ENCODE measurements around the gene TTLL8. TPM values are rescaled to one million over a fixed set of nuclear protein-coding genes. Genes with fewer than 3 reads are reported as not detected.
A peak's percentile ranks its signal among the peaks of the same experiment; 100 is the strongest.

Gene TTLL8
- total RNA-seq, 1 donor = 0.27 TPM

GRCh38 chr22:50062509-50063135 is 4.5 kb upstream of the TTLL8 start:
- DNase-seq (ENCODE audit: low read depth in 2 of 3, low spot score in 2 of 3) = no peak

- peak in 2 of 3 donors; percentile 37 to 80 for DNase-seq (ENCODE audit: low read depth in 2 of 3, low spot score in 2 of 3)
Observed at GRCh38 chr22:50061824-50062355, 3.8 kb upstream of the TTLL8 start.

GRCh38 chr22:50061141-50061823 is 3.2 kb upstream of the TTLL8 start:
- no peak for DNase-seq (ENCODE audit: low read depth in 2 of 3, low spot score in 2 of 3)

GRCh38 chr22:50060441-50061140 is 2.5 kb upstream of the TTLL8 start:
- DNase-seq (ENCODE audit: low read depth in 2 of 3, low spot score in 2 of 3) = no peak

GRCh38 chr22:50059881-50060262 is 1.8 kb upstream of the TTLL8 start:
- no peak for DNase-seq (ENCODE audit: low read depth in 2 of 3, low spot score in 2 of 3)

- peak in 1 of 3 donors; percentile 22 for DNase-seq (ENCODE audit: low read depth in 2 of 3, low spot score in 2 of 3)
Observed at GRCh38 chr22:50058906-50059880, 1.1 kb upstream of the TTLL8 start.

- DNase-seq (ENCODE audit: low read depth in 2 of 3, low spot score in 2 of 3) = no peak
Observed at GRCh38 chr22:50057278-50058060, 629 bp downstream of the TTLL8 start.

GRCh38 chr22:50056214-50056972 is 1.7 kb downstream of the TTLL8 start:
- no peak for DNase-seq (ENCODE audit: low read depth in 2 of 3, low spot score in 2 of 3)

GRCh38 chr22:50053861-50054260 is 4.2 kb downstream of the TTLL8 start:
- no peak for DNase-seq (ENCODE audit: low read depth in 2 of 3, low spot score in 2 of 3)

- no peak for DNase-seq (ENCODE audit: low read depth in 2 of 3, low spot score in 2 of 3)
Observed at GRCh38 chr22:50051930-50052329, 6.2 kb downstream of the TTLL8 start.

- no peak for DNase-seq (ENCODE audit: low read depth in 2 of 3, low spot score in 2 of 3)
Observed at GRCh38 chr22:50049299-50050195, 8.6 kb downstream of the TTLL8 start.

- DNase-seq (ENCODE audit: low read depth in 2 of 3, low spot score in 2 of 3) = no peak
Observed at GRCh38 chr22:50048836-50049235, 9.3 kb downstream of the TTLL8 start.

GRCh38 chr22:50048061-50048765 is 9.9 kb downstream of the TTLL8 start:
- DNase-seq (ENCODE audit: low read depth in 2 of 3, low spot score in 2 of 3) = no peak

- DNase-seq (ENCODE audit: low read depth in 2 of 3, low spot score in 2 of 3) = no peak
Observed at GRCh38 chr22:50047346-50047745, 10.8 kb downstream of the TTLL8 start.

GRCh38 chr22:50046481-50047245 is 11.4 kb downstream of the TTLL8 start:
- no peak for DNase-seq (ENCODE audit: low read depth in 2 of 3, low spot score in 2 of 3)

- no peak for DNase-seq (ENCODE audit: low read depth in 2 of 3, low spot score in 2 of 3)
Observed at GRCh38 chr22:50046019-50046415, 12.1 kb downstream of the TTLL8 start.
